ENCODE results near the gene PRRX2. TPM values are rescaled to one million over a fixed set of nuclear protein-coding genes. Genes with fewer than 3 reads are reported as not detected.

Gene PRRX2
- total RNA-seq, 4 donors from 2014 or later = 2.9 to 10.6 (median 8.1) TPM

- H3K9me3 ChIP-seq = no peaks in the 10 kb centered on the region
- H3K27ac ChIP-seq = peak overlapping the region in 2 of 3 donors; percentile 69 to 77
- H3K4me3 ChIP-seq (replicated peaks in 1 of 3) = peak overlapping the region in 2 of 3 donors; percentile 34 to 38
- no peaks in the 10 kb centered on the region for H3K36me3 ChIP-seq
- H3K4me1 ChIP-seq = peaks cover 0 to 4% of the 10 kb centered on the region in 2 donors
- 9 to 13% methylated on average over 19 to 22 of the region's 48 CpGs for WGBS, 2 donors
- H3K27me3 ChIP-seq = no peaks in the 10 kb centered on the region
- DNase-seq = peak; percentile 80 to 85
- intact Hi-C loops (cut with DNase I) = loop anchor here (2.0 to 10.0 kb wide), 2 partner anchors 45 to 93 kb away; partner anchors contain the start of gene ASB6
- TF ChIP-seq POLR2A (IDR thresholded peaks at IDR 0.05) (peak in 1 of 2 donors; percentile 5), CTCF (IDR thresholded peaks at IDR 0.05) (peak; percentile 91 to 98 (median 93))
Measured at GRCh38 chr9:129737479-129738274, 72.2 kb downstream of the PRRX2 start.

GRCh38 chr9:129739432-129739831 lies 74.0 kb downstream of the PRRX2 start:
- TF ChIP-seq POLR2A (IDR thresholded peaks at IDR 0.05) = no peak
- no peak for TF ChIP-seq CTCF (IDR thresholded peaks at IDR 0.05)
- no peak for DNase-seq
- Histone ChIP-seq H3K27ac (no peak overlapping the region), H3K27me3 (no peaks in the 10 kb centered on the region), H3K36me3 (no peaks in the 10 kb centered on the region), H3K4me3 (replicated peaks in 1 of 3) (no peak overlapping the region), H3K9me3 (no peaks in the 10 kb centered on the region), H3K4me1 (peaks cover 0 to 4% of the 10 kb centered on the region in 2 donors)
- intact Hi-C loops (cut with DNase I) = loop anchor here (10.0 kb wide), 1 partner anchor 95 kb away; the partner anchor contains the start of gene ASB6
- WGBS, 2 donors = 89 to 96% methylated on average over 12 to 13 of the region's 16 CpGs

GRCh38 chr9:129740174-129740573 lies 74.7 kb downstream of the PRRX2 start:
- Histone ChIP-seq H3K4me1 (peaks cover 0 to 4% of the 10 kb centered on the region in 2 donors), H3K27ac (no peak overlapping the region), H3K9me3 (no peaks in the 10 kb centered on the region), H3K4me3 (replicated peaks in 1 of 3) (no peak overlapping the region), H3K27me3 (no peaks in the 10 kb centered on the region), H3K36me3 (no peaks in the 10 kb centered on the region)
- intact Hi-C loops (cut with DNase I) = no loop called here
- no peak for DNase-seq
- 70 to 79% methylated on average over 5 to 7 of the region's 7 CpGs for WGBS, 2 donors
- TF ChIP-seq CTCF (IDR thresholded peaks at IDR 0.05) = no peak
- no peak for TF ChIP-seq POLR2A (IDR thresholded peaks at IDR 0.05)

GRCh38 chr9:129740666-129741464 lies 75.4 kb downstream of the PRRX2 start:
- Histone ChIP-seq H3K4me3 (replicated peaks in 1 of 3) (no peak overlapping the region), H3K27ac (no peak overlapping the region), H3K9me3 (no peaks in the 10 kb centered on the region), H3K4me1 (peaks cover 0 to 4% of the 10 kb centered on the region in 2 donors), H3K36me3 (no peaks in the 10 kb centered on the region), H3K27me3 (no peaks in the 10 kb centered on the region)
- WGBS, 2 donors = 94 to 95% methylated on average over 13 of the region's 13 CpGs
- TF ChIP-seq POLR2A (IDR thresholded peaks at IDR 0.05) (no peak), CTCF (IDR thresholded peaks at IDR 0.05) (no peak)
- no peak for DNase-seq
- intact Hi-C loops (cut with DNase I) = no loop called here
